Skeletal muscle satellite cell (primary cell): ENCODE measurements around the gene FAM83F.

Source experiments
- H3K27me3 ChIP-seq: 2 replicates; pipeline ENCODE4 v1.7.0; 2013; ENCODE audit warnings: low read length; ENCODE audit not compliant: control insufficient read depth, insufficient read depth
- H3K36me3 ChIP-seq: 2 replicates; pipeline ENCODE4 v1.7.0; 2013; ENCODE audit warnings: mild to moderate bottlenecking, control low read depth, low read length; ENCODE audit not compliant: insufficient read depth
- H3K4me1 ChIP-seq: 2 replicates; pipeline ENCODE4 v1.7.0; 2013; ENCODE audit warnings: low read length; ENCODE audit not compliant: control insufficient read depth, insufficient read depth
- H3K4me2 ChIP-seq: 2 replicates; pipeline ENCODE4 v1.7.0; 2013; ENCODE audit warnings: mild to moderate bottlenecking, low read length
- H3K4me3 ChIP-seq: 2 replicates; pipeline ENCODE4 v1.7.0; 2013; ENCODE audit warnings: low read length
- H3K9ac ChIP-seq: 2 replicates; pipeline ENCODE4 v1.7.0; 2013; ENCODE audit warnings: mild to moderate bottlenecking, low read depth, low read length, moderate library complexity
- H3K9me3 ChIP-seq: replicated peaks from 2 replicates; pipeline ENCODE4 v1.7.0; 2013; ENCODE audit warnings: mild to moderate bottlenecking, control low read depth, low read length

Gene FAM83F

GRCh38 chr22:40031766-40032470 is 37.2 kb downstream of the FAM83F start:
- Histone ChIP-seq H3K36me3 (no peaks in the 10 kb centered on the region), H3K4me3 (no peak overlapping the region), H3K4me1 (no peaks in the 10 kb centered on the region), H3K9ac (no peak overlapping the region), H3K9me3 (no peaks in the 10 kb centered on the region), H3K4me2 (no peak overlapping the region), H3K27me3 (peaks cover 43% of the 10 kb centered on the region)

- H3K4me2 ChIP-seq: no peak overlapping the region
- no peak overlapping the region for H3K4me3 ChIP-seq
- H3K9ac ChIP-seq: no peak overlapping the region
- no peaks in the 10 kb centered on the region for H3K9me3 ChIP-seq
- peaks cover 46% of the 10 kb centered on the region for H3K27me3 ChIP-seq
- no peaks in the 10 kb centered on the region for H3K36me3 ChIP-seq
- no peaks in the 10 kb centered on the region for H3K4me1 ChIP-seq
These were observed 39.0 kb downstream of the FAM83F start for GRCh38 chr22:40033586-40034380.

- Histone ChIP-seq H3K4me3 (no peak overlapping the region), H3K9ac (no peak overlapping the region), H3K27me3 (peaks cover 55% of the 10 kb centered on the region), H3K4me2 (no peak overlapping the region), H3K4me1 (no peaks in the 10 kb centered on the region), H3K9me3 (no peaks in the 10 kb centered on the region), H3K36me3 (no peaks in the 10 kb centered on the region)
These were observed 40.6 kb downstream of the FAM83F start for GRCh38 chr22:40035351-40035750.

DNA sequence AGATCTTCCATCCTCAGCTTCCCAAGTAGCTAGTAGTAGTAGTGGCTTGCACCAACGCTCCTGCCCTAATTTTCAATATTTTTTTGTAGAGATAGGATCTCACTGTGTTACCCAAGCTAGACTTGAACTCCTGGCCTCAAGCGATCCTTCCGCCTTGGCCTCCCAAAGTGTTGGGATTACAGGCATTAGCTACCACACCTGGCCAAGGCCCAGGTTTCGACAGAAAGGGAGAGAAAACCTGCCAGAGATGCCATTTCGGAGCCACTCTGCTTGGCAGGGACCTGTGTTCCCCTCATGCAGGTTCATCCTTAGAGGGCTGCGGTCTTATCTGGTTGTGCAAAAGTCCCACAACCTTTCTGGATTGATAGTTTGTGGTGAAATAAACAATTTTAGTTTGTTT is 41.4 kb downstream of the FAM83F start:
- no peak overlapping the region for H3K4me3 ChIP-seq
- H3K4me2 ChIP-seq: no peak overlapping the region
- H3K9me3 ChIP-seq: no peaks in the 10 kb centered on the region
- H3K27me3 ChIP-seq: peaks cover 57% of the 10 kb centered on the region
- H3K9ac ChIP-seq: no peak overlapping the region
- H3K4me1 ChIP-seq: no peaks in the 10 kb centered on the region
- H3K36me3 ChIP-seq: no peaks in the 10 kb centered on the region

DNA sequence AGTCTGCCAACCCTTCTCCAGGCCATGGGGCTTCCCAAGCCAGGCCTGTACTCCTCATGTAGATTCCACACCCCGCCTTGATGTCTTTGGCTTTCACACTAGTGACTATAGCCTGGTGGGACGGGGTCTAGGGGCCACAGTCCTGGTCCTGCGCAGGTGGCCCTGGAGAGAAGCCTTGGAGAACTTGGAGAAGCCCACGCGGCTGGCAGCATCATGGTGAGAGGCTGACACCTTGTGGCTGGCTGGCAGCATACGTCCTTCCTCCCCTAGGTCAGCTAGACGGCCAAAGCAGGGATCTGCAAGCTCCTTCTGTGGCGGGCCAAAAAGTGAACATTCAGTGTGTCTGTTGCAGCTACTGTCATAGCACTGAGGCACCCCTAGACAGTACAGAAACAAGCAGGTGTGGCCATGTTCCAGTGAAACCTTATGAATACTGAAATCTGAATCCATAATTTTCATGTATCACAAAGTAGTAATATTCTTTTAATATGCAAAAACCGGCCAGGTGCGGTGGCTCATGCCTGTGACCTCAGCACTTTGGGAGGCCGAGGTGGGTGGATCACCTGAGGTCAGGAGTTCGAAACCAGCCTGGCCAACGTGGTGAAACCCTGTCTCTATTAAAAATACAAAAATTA is 42.0 kb downstream of the FAM83F start:
- Histone ChIP-seq H3K36me3 (no peaks in the 10 kb centered on the region), H3K9me3 (no peaks in the 10 kb centered on the region), H3K4me2 (no peak overlapping the region), H3K4me3 (no peak overlapping the region), H3K27me3 (peaks cover 57% of the 10 kb centered on the region), H3K4me1 (no peaks in the 10 kb centered on the region), H3K9ac (no peak overlapping the region)

GRCh38 chr22:40037320-40037719 is 42.6 kb downstream of the FAM83F start:
- Histone ChIP-seq H3K9ac (no peak overlapping the region), H3K9me3 (no peaks in the 10 kb centered on the region), H3K36me3 (no peaks in the 10 kb centered on the region), H3K4me2 (no peak overlapping the region), H3K4me3 (no peak overlapping the region), H3K4me1 (no peaks in the 10 kb centered on the region), H3K27me3 (peaks cover 60% of the 10 kb centered on the region)

- Histone ChIP-seq H3K4me1 (peaks cover 13% of the 10 kb centered on the region), H3K4me3 (no peak overlapping the region)
These were observed 44.8 kb downstream of the FAM83F start for GRCh38 chr22:40039482-40040115.

GRCh38 chr22:40040927-40041326 is 46.2 kb downstream of the FAM83F start:
- H3K9ac ChIP-seq: no peak overlapping the region
- peaks cover 36% of the 10 kb centered on the region for H3K27me3 ChIP-seq
- H3K4me3 ChIP-seq: no peak overlapping the region
- H3K4me1 ChIP-seq: peaks cover 13% of the 10 kb centered on the region
- no peaks in the 10 kb centered on the region for H3K9me3 ChIP-seq
- H3K36me3 ChIP-seq: no peaks in the 10 kb centered on the region
- peak overlapping the region; percentile 2 for H3K4me2 ChIP-seq

More at GRCh38 chr22:40039482-40040115, 44.8 kb downstream of the FAM83F start:
- Histone ChIP-seq H3K9ac (no peak overlapping the region), H3K36me3 (no peaks in the 10 kb centered on the region), H3K27me3 (peaks cover 49% of the 10 kb centered on the region), H3K9me3 (no peaks in the 10 kb centered on the region), H3K4me2 (no peak overlapping the region)

GRCh38 chr22:40041366-40042137 is 46.8 kb downstream of the FAM83F start:
- H3K4me2 ChIP-seq: peak overlapping the region; percentile 2
- no peak overlapping the region for H3K9ac ChIP-seq
- H3K4me3 ChIP-seq: no peak overlapping the region
- H3K9me3 ChIP-seq: no peaks in the 10 kb centered on the region
- H3K4me1 ChIP-seq: peaks cover 13% of the 10 kb centered on the region
- peaks cover 35% of the 10 kb centered on the region for H3K27me3 ChIP-seq
- no peaks in the 10 kb centered on the region for H3K36me3 ChIP-seq

DNA sequence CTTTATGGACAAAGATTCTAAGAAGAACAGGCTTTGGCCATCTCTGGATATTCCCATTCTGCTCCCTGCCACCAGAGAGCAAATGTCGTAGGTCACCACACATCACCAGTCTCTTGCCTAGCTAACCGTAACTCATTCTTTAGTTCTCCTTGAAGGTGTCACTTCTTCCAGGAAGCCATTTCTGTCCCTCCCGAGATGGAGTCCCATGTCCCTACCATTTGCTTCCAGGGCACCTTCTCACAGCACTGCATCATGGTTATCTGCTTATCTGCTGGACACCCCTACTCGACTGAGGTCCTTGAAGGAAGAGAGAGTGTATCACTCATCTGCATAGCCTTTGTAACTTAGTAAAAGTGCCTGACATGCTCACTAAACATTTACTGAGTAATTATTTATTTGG is 47.6 kb downstream of the FAM83F start:
- no peak overlapping the region for H3K4me2 ChIP-seq
- no peaks in the 10 kb centered on the region for H3K9me3 ChIP-seq
- H3K27me3 ChIP-seq: peaks cover 35% of the 10 kb centered on the region

GRCh38 chr22:40043081-40043480 is 48.3 kb downstream of the FAM83F start:
- H3K9me3 ChIP-seq: no peaks in the 10 kb centered on the region
- peak overlapping the region; percentile 88 for H3K4me2 ChIP-seq
- H3K4me1 ChIP-seq: peaks cover 13% of the 10 kb centered on the region
- peaks cover 30% of the 10 kb centered on the region for H3K27me3 ChIP-seq
- H3K4me3 ChIP-seq: peak overlapping the region; percentile 87
- no peak overlapping the region for H3K9ac ChIP-seq
- H3K36me3 ChIP-seq: no peaks in the 10 kb centered on the region

More for the DNA sequence above, 47.6 kb downstream of the FAM83F start:
- peaks cover 13% of the 10 kb centered on the region for H3K4me1 ChIP-seq
- H3K4me3 ChIP-seq: no peak overlapping the region
- H3K36me3 ChIP-seq: no peaks in the 10 kb centered on the region
- no peak overlapping the region for H3K9ac ChIP-seq
